PC-3 (cell line): ENCODE results near the gene KRT35.

Experiments
- EZH2 ChIP-seq: fragments of 300-600 bp; sonication (generic); IDR thresholded peaks from one replicate; pipeline ENCODE4 v1.6.1; 2017; ENCODE audit warnings: antibody characterized with exemption, mild to moderate bottlenecking, low read length; ENCODE audit not compliant: unreplicated experiment
- EZH2phosphoT487 ChIP-seq: fragments of 300-600 bp; sonication (generic); IDR thresholded peaks from 2 replicates; pipeline ENCODE4 v1.6.1; 2018; ENCODE audit warnings: mild to moderate bottlenecking, antibody characterized with exemption, low read length, borderline replicate concordance
- TF ChIP-seq, protein P1 (sequence below): fragments of 300-600 bp; sonication (generic); conservative IDR thresholded peaks from 2 replicates; pipeline ENCODE4 v1.5.1; 2017; ENCODE audit warnings: antibody characterized with exemption, low read depth, mild to moderate bottlenecking, low read length

GRCh38 chr17:41500131-41500911 lies 19.4 kb upstream of the KRT35 start:
- TF ChIP-seq, protein P1, sequence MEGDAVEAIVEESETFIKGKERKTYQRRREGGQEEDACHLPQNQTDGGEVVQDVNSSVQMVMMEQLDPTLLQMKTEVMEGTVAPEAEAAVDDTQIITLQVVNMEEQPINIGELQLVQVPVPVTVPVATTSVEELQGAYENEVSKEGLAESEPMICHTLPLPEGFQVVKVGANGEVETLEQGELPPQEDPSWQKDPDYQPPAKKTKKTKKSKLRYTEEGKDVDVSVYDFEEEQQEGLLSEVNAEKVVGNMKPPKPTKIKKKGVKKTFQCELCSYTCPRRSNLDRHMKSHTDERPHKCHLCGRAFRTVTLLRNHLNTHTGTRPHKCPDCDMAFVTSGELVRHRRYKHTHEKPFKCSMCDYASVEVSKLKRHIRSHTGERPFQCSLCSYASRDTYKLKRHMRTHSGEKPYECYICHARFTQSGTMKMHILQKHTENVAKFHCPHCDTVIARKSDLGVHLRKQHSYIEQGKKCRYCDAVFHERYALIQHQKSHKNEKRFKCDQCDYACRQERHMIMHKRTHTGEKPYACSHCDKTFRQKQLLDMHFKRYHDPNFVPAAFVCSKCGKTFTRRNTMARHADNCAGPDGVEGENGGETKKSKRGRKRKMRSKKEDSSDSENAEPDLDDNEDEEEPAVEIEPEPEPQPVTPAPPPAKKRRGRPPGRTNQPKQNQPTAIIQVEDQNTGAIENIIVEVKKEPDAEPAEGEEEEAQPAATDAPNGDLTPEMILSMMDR: no peak
- TF ChIP-seq EZH2: no peak
- no peak for TF ChIP-seq EZH2phosphoT487
